Hepatic stellate cell (primary cell): ENCODE results near the gene CAMKK1.
A peak's percentile ranks its signal among the peaks of the same experiment; 100 is the strongest.

ENCODE experiments used
- DNase-seq: peaks from one replicate; pipeline ENCODE4 v3.0.0; 2011; ENCODE audit warnings: low spot score

The CAMKK1 gene

GRCh38 chr17:3917391-3917931 lies 24.6 kb upstream of the CAMKK1 start:
- peak; percentile 53 for DNase-seq

GRCh38 chr17:3916825-3917224 lies 24.0 kb upstream of the CAMKK1 start:
- no peak for DNase-seq

GRCh38 chr17:3915995-3916696 lies 23.3 kb upstream of the CAMKK1 start, which contains the start of gene P2RX1:
Gene P2RX1 (minus strand): TSS chr17:3916465. CDS start chr17:3916225, 240 bp downstream.
- DNase-seq = peak; percentile 54

DNA sequence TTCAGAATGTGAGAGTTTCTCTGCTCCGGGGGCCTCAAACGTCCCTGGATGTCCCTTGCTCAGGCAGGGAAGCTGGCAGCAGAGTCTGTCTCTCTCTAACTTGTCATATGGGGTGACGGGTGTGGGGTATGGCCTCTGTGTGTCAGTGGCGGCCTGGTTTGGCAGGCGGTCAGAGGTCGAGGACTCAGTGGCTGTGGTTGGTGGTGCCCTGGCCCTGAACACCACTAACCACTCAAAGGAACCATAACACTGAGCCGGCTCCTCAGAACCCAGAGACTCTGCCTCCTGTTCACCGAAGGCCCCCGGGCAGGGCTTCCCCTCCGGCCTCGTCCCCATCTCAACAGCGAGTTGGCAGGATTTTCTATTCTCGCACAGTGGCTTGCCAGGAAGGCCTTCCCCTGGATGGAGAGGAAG lies 22.7 kb upstream of the CAMKK1 start:
- DNase-seq = no peak

DNA sequence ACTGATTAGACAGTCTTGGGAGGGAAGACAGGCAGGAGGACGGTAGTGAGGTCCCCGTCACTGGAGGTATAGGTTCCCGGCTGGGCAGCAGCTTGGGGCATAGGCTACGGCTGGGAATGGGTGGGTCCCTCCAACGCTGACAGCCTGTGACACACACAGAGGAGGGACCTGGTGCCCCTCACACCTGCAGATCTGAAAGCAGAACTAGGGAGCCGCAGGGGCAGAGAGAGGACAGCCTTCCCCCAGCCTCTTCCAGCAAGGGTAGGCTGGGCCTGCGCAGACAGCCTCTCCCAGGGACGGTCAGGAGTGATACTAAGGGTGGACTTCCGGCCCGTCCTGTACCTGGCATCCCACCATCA lies 21.4 kb upstream of the CAMKK1 start:
- no peak for DNase-seq

DNA sequence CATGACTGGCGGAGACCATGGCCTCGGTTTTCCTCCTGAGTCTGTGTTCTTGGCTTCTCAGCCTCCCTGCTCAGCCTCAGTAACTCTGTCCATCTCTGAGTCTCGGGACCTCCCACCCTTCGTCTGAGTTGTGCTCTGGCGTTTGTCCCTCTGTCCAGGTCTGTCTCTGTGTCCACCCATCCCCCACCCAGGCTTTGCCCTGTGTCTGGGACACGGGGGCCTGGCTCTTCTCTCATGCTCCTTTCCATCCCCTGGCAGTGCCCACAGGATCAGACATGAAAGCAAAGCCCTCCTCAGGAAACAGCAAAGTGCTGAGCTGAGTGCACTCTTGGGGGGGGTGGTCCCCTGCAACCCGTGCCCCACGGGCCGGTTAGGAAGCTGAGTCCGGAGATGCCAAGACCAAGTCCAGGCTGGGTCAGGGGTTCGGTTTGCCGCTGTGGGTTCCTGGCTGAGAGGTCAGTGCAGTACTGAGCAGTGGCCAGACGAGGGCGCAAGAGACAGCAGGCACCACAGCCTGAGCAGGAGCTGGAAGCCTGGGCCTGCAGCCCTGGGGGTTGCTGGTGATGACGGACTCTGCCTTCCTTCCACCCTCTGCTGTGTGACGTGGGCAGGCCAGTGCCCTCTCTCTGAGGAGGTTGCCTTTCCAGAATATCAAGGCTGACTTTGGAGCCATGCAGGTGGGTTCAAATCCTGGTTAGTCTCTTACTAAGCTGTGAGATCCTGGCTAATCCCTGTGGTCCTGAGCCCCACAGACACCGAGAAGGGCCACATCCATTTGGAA lies 20.9 kb upstream of the CAMKK1 start:
- DNase-seq = peak; percentile 90

- DNase-seq = no peak
Observed at GRCh38 chr17:3912827-3913226, 20.0 kb upstream of the CAMKK1 start.

DNA sequence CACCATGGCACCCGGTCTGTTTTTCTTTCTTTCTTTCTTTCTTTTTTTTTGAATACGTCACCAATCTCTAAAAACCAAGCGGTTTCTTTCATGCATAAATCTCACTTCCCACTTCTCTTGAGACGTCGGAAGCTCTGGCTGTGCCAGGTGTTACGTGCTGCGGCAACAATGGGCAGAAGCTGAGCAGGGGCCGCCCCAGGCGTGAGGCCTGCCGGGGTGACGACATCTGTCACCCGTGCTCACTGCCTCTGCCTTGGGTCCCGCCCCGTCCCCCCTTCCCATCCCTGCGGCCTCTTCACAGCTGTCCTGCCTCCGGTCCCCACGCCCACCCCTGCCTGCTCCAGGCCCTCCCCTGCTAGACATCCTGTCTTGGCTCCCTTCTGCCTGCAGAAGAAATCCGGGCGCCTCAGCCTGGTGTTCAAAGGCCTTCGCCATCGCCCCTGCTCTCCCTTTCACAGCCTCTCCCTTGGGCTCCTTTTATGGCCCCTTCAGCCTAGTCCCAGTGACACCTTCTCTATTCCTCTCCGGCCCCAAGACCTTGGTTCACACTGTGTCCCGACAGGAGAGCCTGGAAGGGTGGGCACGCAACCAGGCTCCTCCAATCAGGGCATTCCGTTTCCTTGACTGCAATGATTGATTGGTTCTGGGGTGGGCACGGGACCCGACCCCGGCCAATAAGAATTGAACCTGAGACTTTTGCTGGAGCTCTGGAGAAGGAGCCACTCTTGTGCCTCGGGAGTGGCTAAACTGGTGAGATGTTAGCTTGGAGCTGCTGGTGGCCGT lies 18.6 kb upstream of the CAMKK1 start:
- no peak for DNase-seq

GRCh38 chr17:3910420-3911270 lies 17.8 kb upstream of the CAMKK1 start:
- no peak for DNase-seq

GRCh38 chr17:3909257-3909656 lies 16.4 kb upstream of the CAMKK1 start:
- no peak for DNase-seq

GRCh38 chr17:3907483-3908216 lies 14.8 kb upstream of the CAMKK1 start:
- DNase-seq = no peak

DNA sequence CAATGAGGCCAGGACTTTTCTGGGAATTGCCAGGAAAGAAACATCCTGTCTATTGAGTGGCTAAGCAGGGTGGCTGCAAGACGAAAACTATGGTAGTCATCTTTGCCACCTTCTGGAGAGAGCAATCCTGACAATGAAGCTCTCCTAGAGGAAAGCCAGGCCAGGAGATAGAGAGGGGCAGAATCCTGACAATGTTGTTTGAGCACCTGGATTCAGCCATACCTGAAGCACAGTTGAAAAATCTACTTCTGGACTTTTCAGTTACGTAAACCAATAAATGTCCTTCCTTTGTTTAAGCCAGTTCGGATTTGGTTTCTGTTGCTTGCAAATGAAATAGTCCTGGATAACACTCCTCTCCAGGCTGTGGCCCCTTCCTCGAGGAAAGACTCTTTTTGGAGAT lies 14.0 kb upstream of the CAMKK1 start:
- no peak for DNase-seq

- DNase-seq = no peak
Observed at GRCh38 chr17:3905017-3905520, 12.2 kb upstream of the CAMKK1 start.

DNA sequence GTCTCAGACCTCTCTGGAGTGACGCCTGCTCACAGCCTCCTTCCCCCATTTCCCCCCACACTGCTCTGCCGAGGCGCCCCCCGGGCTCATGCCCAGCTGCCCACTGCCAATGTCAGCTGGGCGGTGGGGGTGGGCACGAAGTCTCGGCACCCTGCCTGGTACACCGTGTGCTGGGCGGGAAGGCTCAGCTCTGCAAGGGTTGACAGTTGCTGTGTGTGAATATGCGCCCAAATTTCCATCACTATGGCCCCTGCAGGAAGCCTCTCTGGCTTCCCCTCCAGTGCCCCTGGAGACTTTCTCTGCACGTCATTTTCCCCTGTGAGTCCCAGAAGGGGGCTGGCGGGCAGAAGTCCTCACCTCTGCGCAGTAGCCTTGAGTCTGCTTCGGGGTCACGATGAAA lies 11.6 kb upstream of the CAMKK1 start:
- DNase-seq = no peak

- no peak for DNase-seq
Observed at GRCh38 chr17:3903881-3904290, 11.0 kb upstream of the CAMKK1 start.

DNA sequence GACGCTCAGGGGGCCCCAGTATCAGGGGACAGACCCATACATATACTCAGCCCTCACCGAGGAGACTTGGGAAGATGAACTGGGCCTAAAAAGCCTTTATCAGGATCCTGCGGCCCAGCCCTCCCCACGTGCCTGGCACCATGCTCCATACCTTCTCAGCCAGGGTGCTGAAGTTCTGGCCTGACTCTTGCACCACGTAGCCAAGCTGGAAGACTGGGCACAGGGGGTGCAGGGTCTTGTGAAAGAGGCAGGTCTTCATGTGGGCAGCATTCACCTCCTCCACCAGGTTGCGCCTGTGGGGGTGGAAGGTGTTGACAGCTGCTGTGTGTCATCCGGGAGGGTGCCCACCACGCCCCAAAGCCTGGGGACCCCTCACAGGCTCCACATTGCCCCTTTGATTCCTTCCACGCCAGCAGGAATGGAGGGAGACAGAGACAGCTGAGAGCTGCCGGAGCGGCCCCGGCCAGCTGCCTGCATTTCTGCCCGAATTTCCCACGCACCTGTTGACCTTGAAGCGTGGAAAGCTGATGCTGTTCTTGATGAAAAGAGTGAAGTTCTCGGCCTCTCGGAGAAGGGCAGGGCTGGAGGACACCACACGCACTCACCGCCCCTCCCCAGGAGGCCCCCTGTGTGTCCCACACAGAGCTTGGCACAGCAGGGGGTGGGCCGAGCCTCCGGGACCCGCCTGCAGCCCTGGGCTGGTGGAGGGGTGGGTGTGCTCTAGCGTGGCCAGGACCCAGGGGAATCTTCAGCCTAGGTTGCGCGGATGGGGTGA lies 10.4 kb upstream of the CAMKK1 start:
- DNase-seq = no peak

- DNase-seq = no peak
Observed at GRCh38 chr17:3900646-3901045, 7.8 kb upstream of the CAMKK1 start.

DNA sequence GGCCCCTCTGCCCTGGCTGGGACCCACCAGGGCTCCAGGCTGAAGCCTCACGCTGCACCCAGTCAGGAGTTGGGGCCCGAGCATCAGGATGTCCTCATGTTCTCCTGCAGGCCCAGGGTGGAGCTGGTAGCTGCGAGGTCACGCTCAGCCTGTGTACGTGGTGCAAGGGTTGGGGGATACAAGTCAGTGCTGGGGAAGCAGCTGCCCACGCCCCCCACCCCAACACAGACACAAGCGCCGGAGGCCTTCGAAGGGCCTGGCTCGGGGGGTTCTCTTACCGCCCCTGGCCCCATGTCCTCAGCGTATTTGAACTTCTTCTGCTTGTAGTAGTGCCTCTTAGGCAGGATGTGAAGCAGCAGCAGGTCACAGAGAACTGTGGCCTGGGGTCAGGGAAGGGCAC lies 4.9 kb upstream of the CAMKK1 start:
- DNase-seq = no peak

GRCh38 chr17:3896968-3897235 lies 4.0 kb upstream of the CAMKK1 start:
- DNase-seq = no peak
